NCI-H1092 (cell line): ENCODE data around the gene EHD2.
"Not testable (repeated sequence)": the region's sequence is repeated elsewhere in the genome, so short reads cannot be mapped to it uniquely, and the experiment has no call there.

Experiments used
- DNase-seq: peaks from one replicate; lab custom pipeline; 2025; lab: John Stamatoyannopoulos, UW

EHD2 gene, protein sequence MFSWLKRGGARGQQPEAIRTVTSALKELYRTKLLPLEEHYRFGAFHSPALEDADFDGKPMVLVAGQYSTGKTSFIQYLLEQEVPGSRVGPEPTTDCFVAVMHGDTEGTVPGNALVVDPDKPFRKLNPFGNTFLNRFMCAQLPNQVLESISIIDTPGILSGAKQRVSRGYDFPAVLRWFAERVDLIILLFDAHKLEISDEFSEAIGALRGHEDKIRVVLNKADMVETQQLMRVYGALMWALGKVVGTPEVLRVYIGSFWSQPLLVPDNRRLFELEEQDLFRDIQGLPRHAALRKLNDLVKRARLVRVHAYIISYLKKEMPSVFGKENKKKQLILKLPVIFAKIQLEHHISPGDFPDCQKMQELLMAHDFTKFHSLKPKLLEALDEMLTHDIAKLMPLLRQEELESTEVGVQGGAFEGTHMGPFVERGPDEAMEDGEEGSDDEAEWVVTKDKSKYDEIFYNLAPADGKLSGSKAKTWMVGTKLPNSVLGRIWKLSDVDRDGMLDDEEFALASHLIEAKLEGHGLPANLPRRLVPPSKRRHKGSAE

DNA sequence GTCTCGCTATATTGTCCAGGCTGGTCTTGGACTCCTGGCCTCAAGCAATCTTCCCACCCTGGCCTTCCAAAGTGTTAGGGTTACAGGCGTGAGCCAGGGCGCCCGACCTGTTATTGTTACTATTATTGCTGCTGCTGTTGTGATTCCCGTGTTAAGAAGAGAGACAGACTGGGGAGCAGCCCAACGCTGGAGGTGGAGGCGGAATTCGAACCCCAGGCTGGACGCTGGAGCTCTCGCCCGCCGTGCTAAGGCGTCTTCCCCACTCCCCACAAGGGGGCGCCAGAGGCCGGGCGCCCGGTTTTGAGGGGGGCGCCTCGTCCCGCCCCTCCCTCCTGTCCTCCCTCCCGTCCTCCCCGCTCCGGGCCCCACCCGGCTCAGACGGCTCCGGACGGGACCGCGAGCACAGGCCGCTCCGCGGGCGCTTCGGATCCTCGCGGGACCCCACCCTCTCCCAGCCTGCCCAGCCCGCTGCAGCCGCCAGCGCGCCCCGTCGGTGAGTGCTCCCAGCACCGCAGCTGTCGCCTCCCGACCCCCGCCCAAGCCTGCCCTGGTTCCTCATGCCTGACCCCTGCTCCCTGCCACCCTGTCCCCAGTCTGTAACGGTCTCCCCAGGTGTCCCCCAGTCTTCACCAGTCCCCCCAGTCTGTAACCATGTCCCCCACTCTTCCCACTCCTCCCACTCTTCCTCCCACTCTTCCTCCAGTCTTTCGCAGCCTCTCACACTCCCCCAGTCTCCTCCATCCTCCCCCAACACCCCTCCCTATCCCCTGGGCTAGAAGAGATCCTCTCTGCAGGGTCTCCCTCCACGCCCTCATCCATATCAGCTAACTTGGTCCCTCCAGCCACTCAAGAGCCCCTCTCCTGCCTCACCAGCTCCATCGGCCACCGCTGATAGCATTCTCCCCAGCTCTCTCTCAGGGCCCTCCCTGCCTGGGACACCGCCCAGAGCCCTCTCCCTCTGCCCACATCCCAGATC is at the start of gene EHD2:
EHD2 (plus strand) TSS at position 377 of the 976 bp plus-strand sequence. CDS start 3,191 bp downstream, outside the sequence.
- no peak for DNase-seq

DNA sequence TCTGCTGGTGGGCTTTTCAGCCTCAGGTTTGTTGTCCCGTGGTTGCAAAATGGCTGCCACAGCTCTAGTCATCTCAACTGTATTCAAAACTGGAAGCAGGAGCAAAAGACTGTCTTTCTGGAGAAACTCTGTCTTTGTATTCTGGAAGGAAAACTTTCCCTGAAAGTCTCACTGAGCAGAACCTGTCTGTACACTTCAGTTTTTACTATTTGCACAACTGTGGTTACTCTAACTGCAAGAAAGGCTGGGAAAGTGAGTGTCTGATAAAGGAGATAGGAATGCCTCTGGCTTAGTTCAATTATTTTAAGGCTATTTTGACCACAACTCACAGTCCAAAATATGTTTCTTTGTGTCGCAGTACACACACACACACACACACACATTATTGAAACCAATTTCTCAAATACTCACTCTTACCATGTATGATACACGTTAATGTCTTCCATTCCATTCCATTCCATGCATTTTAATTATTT is 49.7 kb upstream of the EHD2 start:
- DNase-seq: no peak

GRCh38 chr19:47663911-47664771 is 49.1 kb upstream of the EHD2 start:
- no peak for DNase-seq

GRCh38 chr19:47668556-47668955 is 44.7 kb upstream of the EHD2 start:
- DNase-seq: not testable (repeated sequence)

GRCh38 chr19:47670736-47671135 is 42.5 kb upstream of the EHD2 start:
- DNase-seq: no peak

DNA sequence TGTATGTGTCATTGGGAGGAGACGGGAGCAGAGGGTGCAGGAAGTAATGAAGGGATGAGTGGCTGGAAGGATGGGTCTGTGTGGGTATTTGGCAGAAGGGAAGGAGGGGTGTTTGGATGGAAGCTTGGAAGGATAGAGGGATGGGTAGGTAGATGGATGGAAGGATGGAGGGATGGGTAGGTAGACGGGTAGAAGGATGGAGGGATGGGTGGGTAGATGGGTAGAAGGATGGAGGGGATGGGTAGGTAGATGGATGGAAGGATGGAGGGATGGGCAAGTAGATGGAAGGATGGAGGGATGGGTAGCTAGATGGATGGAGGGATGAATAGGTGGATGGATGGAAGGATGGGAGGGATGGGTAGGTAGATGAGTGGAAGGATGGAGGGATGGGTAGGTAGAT is 41.7 kb upstream of the EHD2 start:
- DNase-seq: no peak

DNA sequence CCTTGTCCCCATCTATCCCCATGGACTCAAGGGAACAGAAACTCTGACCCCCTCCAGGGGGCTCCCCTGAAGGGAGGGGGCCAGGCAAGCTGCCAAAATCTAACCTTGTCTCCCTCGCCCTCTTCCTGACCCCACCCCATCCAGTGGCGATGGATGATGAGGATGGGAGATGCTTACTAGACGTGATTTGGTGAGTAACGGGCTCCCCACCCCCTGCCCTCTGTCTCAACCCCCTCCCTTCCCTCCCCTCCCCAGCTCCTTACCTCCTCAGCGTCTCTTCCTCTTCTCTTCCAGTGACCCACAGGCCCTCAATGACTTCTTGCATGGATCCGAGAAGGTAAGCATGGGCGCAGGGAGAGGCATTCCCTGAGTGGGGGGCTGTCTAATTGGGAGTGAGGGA is 39.8 kb upstream of the EHD2 start:
- no peak for DNase-seq

DNA sequence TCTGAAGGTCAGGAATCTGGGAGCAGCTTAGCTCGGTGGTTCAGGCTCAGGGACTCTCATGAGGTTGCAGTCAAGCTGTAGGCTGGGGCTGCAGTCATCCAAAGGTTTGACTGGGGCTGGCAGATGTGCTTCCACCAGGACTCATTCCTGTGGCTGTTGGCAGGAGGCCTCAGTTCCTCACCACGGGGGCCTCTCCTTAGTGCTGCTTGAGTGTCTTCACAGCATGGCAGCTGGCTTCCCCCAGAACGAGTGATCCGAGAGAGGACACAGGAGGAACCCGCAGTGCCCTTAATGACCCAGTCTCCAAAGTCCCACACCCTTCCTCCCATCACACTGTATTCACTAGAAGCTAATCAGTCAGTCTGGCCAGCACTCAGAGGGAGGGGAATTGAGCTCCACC is 38.7 kb upstream of the EHD2 start:
- DNase-seq: no peak

DNA sequence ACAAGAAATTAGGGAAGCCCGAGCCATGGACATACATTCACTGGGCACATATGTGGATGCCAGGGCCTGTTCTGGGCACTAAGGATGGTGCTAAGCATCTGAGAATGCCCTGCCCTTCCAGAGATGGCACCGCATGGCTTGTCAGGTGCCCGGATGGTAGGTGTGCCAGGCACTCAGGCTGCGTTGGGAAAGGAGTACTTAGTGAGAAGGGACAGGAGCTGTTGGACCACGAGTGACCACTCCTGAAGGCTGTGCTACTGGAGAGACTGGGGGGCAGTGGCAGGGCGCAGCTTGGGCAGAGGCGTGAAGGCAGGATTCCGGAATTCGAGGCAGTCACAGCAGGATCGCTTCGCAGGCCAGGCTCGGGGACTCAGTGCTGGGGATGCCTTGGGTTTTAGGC is 38.0 kb upstream of the EHD2 start:
- DNase-seq: no peak

DNA sequence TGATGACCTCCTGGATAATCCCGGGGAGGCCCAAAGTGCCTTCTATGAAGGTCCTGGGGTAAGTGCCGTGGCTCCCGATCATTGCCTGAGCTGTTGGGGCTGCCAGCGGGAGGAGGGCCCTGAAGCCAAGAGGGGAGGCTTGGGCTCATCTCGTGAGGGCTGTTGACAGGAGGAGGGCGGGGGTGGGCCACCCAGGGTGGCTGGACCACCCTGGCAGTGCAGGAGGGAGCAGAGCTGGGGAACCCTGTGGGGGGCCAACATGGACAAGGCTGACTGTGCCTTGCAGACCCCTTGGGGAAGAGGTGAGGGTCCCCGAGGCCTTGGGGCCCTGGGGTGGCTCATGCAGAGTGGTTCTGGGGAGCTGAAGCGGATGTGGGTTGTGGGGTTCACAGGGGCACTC is 37.4 kb upstream of the EHD2 start:
- DNase-seq: no peak

GRCh38 chr19:47676811-47677210 is 36.4 kb upstream of the EHD2 start:
- DNase-seq: no peak

DNA sequence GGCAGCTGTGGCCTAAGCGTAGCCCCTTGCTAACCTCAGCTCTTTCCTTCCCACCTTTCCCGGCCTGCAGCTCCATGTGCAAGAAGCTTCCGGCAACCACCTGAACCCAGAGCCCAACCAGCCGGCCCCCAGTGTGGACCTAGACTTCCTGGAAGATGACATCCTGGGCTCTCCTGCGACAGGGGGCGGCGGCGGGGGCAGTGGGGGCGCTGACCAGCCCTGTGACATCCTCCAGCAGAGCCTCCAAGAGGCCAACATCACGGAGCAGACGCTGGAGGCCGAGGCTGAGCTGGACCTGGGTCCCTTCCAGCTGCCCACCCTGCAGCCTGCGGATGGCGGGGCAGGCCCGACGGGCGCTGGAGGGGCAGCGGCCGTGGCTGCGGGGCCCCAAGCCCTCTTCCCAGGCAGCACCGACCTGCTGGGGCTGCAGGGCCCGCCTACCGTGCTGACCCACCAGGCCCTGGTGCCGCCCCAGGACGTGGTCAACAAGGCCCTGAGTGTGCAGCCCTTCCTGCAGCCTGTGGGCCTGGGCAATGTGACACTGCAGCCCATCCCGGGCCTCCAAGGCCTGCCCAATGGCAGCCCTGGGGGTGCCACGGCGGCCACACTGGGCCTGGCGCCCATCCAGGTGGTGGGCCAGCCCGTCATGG is 33.8 kb upstream of the EHD2 start:
- DNase-seq: no peak

- no peak for DNase-seq
Observed at GRCh38 chr19:47679922-47680857, 33.0 kb upstream of the EHD2 start.

DNA sequence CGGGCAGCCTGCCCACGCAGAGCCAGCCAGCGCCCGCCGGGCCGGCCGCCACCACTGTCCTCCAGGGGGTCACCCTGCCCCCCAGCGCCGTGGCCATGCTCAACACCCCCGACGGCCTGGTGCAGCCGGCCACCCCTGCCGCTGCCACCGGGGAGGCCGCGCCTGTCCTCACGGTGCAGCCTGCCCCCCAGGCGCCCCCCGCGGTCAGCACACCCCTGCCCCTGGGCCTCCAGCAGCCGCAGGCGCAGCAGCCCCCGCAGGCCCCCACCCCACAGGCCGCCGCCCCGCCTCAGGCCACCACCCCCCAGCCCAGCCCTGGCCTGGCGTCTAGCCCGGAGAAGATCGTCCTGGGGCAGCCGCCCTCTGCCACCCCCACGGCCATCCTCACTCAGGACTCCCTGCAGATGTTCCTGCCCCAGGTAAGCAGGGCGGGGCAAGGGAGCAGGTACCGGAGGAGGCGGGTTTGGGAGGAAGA is 32.3 kb upstream of the EHD2 start:
- DNase-seq: no peak

GRCh38 chr19:47681388-47681787 is 31.8 kb upstream of the EHD2 start:
- DNase-seq: no peak

GRCh38 chr19:47681936-47682335 is 31.3 kb upstream of the EHD2 start:
- DNase-seq: no peak

DNA sequence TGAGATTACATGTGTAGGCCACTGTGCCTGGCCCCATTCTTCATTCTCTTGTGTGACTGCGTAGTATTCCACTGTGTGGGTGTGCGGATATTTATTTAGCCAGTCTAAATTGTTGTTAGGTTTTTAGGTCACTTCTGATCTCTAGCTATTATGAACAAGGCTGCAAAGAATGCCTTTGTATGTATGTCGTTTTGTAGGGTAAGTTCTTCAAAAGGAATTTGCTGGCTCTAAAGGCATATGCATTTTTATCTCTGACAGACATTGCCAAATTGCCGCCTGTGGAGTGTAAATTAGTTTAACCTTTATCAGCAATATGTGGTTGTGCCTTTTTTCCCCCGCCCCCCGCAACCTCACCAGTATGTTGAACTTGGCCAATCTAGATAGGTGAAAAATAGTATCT is 30.3 kb upstream of the EHD2 start:
- DNase-seq: no peak

- DNase-seq: no peak
Observed at GRCh38 chr19:47686679-47687450, 26.4 kb upstream of the EHD2 start.

- DNase-seq: no peak
Observed at GRCh38 chr19:47687906-47688305, 25.3 kb upstream of the EHD2 start.
